Inflammatory macrophage treated with lipopolysaccharide for 1 hour (primary cell): ENCODE results near the gene KIF7.
"Not testable (repeated sequence)": the region's sequence is repeated elsewhere in the genome, so short reads cannot be mapped to it uniquely, and the experiment has no call there.

Experiments
- DNase-seq, 2 donors: peaks; one replicate each; pipeline ENCODE4 v3.0.0-alpha.2; 2020 to 2022

KIF7 gene

DNA sequence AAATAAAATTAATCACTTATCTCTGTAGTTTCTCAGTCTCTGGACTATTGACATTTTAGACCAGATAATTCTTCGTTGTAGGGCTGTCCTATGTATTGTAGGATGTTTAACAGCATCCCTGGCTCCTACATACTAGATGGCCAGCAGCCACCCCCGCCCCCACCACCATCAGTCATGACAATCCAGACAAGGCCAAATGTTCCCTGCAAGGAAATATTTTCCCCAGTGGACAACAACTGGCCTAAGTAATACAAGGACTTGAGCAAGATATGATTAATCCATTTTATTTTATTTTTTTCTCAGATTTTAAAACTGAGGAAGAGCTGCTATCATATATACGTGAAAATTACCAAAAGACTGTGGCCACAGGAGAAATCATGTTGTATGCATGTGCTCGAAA is 56.2 kb downstream of the KIF7 start:
- DNase-seq, result no peak

DNA sequence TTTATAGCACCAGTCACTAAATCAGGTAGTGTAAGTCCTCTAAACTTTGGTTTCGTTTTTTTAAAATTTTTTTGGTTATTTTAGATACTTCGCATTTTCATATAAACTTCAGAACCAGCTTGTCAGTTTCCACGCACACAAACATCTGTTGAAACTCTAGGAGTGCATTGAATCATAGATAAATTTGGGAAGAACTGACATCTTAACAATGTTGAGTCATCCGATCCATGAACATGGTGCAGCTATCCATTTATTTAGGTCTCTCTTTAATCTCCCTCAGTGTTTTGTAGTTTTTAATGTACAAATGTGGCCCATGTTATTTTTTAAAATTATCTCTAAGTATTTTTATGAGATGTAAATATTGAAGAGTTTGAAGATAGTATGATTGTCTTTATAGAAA is 62.2 kb downstream of the KIF7 start:
- no peak for DNase-seq

DNA sequence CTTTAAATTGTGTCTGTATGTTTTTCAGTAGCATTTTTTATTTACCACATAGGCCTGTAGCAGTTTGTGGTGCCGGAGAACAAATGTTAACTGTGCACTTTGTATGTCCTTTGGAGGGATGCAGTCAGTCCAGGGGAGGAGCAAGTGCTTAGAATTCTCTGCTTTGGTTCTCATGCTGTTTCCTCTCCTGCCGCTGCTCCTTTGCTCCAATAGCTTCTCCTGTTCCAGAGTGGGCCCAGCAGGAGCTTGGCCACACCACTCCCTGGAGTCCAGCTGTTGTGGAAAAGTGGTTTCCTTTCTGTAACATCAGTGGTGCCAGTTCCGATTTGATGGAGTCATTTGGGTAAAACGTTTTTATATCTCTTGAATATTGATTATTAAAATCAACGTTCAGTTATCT is 63.4 kb downstream of the KIF7 start:
- DNase-seq, result no peak

DNA sequence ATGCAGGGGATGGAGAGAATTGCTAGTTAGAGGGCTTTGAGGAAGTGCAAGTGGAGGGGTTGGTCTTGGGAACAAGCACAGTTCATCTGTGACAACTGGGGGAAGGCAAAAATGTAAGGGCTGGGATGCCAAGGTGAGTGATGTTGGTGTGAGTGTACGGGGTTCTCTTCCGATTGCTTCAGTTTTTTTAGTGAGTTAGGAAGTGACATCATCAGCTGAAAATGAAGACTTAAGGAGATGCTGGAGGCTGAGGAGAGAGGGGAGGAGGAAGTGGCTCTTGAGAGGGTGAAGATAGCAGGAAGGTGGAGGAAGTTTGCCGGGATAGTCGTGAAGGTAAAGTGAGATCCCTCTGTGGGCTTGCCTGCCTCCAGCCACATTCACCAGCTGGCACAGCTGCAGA is 67.3 kb downstream of the KIF7 start:
- DNase-seq, result no peak

DNA sequence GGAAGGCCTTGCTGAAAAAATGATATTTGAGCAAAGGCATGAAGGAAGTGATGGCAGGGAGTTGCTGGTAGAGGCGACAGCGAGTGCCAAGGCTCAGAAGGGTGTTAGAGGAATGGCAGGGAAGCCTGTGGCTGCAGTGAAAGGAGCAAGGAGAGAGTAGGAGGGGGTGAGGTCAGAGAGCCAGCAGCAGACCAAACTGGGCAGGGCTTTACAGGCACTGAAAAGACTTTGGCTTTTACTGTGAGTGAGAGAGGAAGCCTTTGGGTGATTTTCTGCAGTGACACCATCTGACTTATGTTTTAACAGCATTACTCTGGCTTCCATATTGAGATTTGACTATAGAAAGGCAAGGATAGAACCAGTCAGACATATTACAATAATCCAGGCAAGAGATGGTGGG is 68.6 kb downstream of the KIF7 start:
- peak in 1 of 2 donors; percentile 35 for DNase-seq

DNA sequence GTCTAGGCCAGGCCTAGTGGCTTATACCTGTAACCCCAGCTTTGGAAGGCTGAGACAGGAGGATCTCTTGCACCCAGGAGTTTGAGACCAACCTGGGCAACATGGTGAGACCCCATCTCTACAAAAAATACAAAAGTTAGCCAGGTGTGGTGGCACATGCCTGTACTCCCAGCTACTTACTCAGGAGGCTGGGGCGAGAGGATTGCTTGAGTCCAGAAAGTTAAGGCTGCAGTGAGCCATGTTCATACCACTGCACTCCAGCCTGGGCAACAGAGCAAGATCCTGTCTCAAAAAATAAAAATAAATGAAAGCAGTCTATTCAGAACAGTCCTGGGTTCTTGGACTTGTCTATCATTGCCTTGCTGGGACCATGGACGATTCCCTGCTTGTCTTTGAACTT is 74.5 kb downstream of the KIF7 start:
- DNase-seq, result not testable (repeated sequence)

DNA sequence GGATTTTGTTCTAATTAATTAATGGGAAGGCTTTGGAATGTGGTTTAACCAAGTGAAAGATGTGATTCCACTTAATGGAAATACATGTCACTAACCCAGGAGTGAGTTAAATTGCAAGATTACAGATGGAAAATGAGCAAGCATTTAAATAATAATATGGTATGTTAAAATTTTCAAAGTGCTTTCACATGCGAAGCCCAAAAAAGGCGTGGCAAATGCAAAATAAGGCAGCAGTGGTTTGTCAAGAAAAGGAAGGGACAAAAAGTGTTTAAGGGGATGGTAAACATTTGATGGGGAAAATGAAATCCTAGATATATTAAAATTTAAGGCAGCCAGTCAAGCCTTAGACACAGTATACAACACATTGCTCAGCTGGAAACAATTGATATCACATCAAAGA is 77.1 kb downstream of the KIF7 start:
- no peak for DNase-seq
